Activated CD4-positive, CD25-positive, alpha-beta regulatory T cell (primary cell): ENCODE results near the gene CCN2.
"Not testable (repeated sequence)": the region's sequence is repeated elsewhere in the genome, so short reads cannot be mapped to it uniquely, and the experiment has no call there.

Experiments
- DNase-seq, 4 experiments: peaks; one replicate each; lab custom pipeline; 2025; lab: John Stamatoyannopoulos, UW

The CCN2 gene

GRCh38 chr6:131937703-131938631 lies 13.2 kb downstream of the CCN2 start:
- DNase-seq: no peak

GRCh38 chr6:131937226-131937625 lies 13.9 kb downstream of the CCN2 start:
- DNase-seq: no peak

DNA sequence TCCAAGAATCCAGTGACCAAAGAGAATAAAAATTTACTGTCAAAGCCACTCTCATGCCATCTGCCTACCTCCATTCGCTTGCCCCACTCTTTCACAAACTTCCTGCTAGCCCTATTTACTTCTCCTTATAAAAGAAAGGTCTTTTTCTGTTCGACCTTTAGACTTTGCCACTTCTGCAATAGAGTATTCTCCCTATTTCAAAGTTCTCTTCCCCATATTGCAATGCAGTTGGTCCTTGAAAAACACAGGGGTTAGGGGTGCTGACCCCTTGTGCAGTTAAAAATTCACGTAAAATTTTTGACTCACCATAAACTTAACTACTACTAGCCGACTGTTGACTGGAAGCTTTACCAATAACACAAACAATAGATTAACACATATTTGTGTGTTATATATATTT lies 15.0 kb downstream of the CCN2 start:
- no peak for DNase-seq

- DNase-seq: no peak
These were observed 20.0 kb downstream of the CCN2 start for GRCh38 chr6:131931063-131931750.

- DNase-seq: no peak
These were observed 21.2 kb downstream of the CCN2 start for GRCh38 chr6:131929976-131930375.

DNA sequence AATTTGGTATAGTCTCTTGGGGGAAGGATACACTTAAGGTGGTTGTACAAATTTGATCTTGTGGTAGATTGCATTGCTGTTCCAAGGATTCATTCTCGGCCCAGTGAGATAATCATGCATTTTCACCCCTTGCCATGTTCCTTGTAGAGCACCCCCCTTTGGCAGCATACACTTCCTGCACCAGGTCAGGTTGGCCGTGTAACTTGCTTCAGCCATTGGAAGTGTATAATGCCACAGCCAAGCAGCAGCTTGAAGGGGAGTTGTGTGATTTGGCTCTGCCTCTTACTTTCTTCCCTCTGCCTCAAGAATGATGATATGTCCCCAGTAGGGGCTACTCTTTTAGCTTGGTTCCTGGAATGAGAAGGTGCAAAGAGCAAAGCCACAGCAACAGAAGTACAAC lies 21.9 kb downstream of the CCN2 start:
- DNase-seq: no peak

- DNase-seq: no peak
These were observed 26.2 kb downstream of the CCN2 start for GRCh38 chr6:131924881-131925474.

DNA sequence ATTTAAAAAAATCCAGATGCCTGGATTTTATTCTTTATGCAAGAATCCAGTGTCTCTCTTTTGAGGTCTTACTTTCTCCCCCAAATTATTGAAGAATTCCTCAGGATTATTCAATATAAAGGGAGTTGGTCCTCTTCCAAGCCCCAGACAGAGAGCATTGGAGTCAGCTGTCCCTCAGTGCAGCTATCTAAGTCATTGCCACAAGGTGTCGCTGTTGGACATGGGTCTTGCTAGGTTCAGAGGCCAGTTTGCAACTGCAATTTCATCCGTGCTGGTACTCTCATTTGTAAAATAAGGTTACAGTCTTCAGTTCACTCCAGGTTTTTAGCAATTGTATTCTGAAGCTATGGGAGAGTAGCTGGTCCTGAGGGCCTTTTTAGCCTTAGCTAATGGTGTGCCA lies 27.8 kb downstream of the CCN2 start:
- DNase-seq: no peak

GRCh38 chr6:131920656-131921055 lies 30.5 kb downstream of the CCN2 start:
- DNase-seq: no peak

GRCh38 chr6:131918650-131919355 lies 32.4 kb downstream of the CCN2 start:
- DNase-seq: no peak

- DNase-seq: no peak
These were observed 33.2 kb downstream of the CCN2 start for GRCh38 chr6:131917763-131918649.

DNA sequence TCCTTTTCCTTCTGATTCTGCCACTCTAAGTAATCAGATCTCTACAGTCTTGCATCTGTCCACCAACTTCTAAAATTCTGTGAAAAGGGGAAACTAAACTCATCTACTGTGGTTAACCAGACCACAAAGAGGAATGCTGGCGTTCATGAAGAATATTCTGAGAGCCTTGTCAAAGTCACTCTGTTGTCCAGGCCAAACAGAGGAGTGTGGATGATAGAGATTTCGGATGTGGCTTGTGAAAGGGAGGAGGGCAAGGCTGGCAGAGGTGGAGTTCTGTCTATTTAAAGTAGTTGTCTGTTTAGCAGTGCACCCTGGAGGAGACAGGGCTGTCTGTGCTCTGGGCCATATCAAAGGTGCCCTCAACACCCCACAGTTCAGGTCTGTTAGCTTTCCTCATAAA lies 33.9 kb downstream of the CCN2 start:
- DNase-seq: no peak

- DNase-seq: no peak
These were observed 34.3 kb downstream of the CCN2 start for GRCh38 chr6:131916847-131917246.

- DNase-seq: not testable (repeated sequence)
These were observed 34.9 kb downstream of the CCN2 start for GRCh38 chr6:131916091-131916796.

- peak in 2 of 4 experiments; percentile 2 to 8 for DNase-seq
These were observed 36.0 kb downstream of the CCN2 start for GRCh38 chr6:131914967-131915751.

GRCh38 chr6:131914234-131914633 lies 36.9 kb downstream of the CCN2 start:
- no peak for DNase-seq

DNA sequence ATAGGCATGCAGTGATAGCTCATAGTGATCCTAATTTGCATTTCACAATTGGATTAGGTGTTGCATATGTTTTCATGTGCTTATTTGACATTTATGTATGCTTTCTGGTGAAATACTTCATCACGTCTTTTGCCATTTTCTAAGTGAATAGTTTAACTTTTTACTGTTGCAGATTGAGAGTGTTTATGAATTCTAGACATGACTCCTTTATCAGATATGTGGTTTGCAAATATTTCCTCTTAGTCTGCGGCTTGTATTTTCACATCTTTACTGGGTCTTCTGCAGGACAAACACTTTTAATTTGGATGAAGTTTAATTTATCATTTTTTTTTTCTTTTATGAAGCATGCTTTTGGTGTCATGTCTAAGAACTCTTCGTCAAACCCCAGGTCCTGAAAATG lies 39.2 kb downstream of the CCN2 start:
- no peak for DNase-seq

GRCh38 chr6:131910956-131911355 lies 40.2 kb downstream of the CCN2 start:
- no peak for DNase-seq

- no peak for DNase-seq
These were observed 41.0 kb downstream of the CCN2 start for GRCh38 chr6:131910219-131910589.
